NCI-H2029 (cell line): ENCODE results near the gene FRMD7.

Experiments used
- DNase-seq: peaks from one replicate; lab custom pipeline; 2025; lab: John Stamatoyannopoulos, UW

FRMD7 gene

GRCh38 chrX:132034648-132035047 lies 93.2 kb downstream of the FRMD7 start:
- no peak for DNase-seq

DNA sequence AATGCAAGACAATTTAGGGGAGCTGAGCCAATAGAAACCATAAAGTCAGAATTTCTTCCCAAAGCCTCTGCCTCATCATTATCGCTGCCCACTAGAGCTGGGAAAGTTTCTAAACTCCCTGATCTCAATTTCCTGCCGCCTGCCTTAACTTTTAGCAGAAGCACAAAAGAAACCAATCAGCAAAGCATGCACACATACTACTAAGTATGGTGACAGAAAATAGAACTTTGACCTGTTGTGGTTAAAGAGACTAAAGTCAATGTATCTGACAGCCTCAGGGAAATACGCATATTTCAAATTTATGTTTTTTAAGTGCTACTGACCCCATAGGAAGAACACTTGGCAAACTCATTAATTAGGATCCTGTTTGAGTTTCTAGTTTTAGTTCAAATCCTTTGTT lies 94.7 kb downstream of the FRMD7 start:
- no peak for DNase-seq

DNA sequence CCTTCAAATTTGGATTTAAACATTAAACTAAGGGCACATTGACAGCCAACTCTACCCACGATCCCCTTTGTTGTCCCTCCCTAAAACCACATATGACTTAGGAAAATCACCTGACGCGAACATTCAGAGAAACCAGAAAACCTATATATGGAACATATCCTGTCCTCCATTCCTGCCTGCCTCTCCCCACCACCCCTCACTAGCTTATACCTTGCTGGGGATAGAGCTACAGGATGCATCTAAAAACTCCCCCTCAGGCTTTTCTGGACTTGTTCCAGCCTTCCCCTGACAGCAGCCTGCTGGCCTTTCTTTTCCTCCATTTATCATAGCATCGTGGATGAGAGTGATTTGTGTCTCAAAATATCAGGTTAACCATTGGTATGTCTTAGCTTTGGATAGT lies 96.0 kb downstream of the FRMD7 start:
- no peak for DNase-seq

GRCh38 chrX:132030264-132030663 lies 97.6 kb downstream of the FRMD7 start:
- DNase-seq = no peak
